Heart left ventricle (tissue), 13 donors: ENCODE measurements around the gene RELCH.

Experiments used
- CTCF ChIP-seq, 12 donors: fragments of 200-600 bp; sonication (generic) in 4 of 12; IDR thresholded peaks; one replicate each; pipeline versions ENCODE4 v1.5.0 to v1.8.0; 2018 to 2022; ENCODE audit warnings: antibody characterized with exemption in 12 of 12, mild to moderate bottlenecking in 5 of 12
- POLR2A ChIP-seq, 2 donors: fragments of 450-650 bp; IDR thresholded peaks; one replicate each; pipeline ENCODE4 v1.6.1; 2017; ENCODE audit warnings: antibody characterized with exemption in 2 of 2, mild to moderate bottlenecking in 2 of 2, moderate library complexity in 2 of 2
- donor health status: ischemic (EF 13 %, LVEDD 7.1; RV severe dilation, severe dysfunction).
- donor health status: DM: no; HTN: yes; CAD: no.
- donor health status: DM: no; HTN: no; CAD: no.
- donor health status: ischemic (EF 25% LVEDD 6.9; RV normal size, moderate dysfunction).
- donor health status: ischemic (EF 25% LVEDD 5.7; RV mildly dilated, moderate dysfunction).
- donor health status: ischemic (EF 35%, LVEDD 5.7; RV mildly dilated, moderate dysfunction).
- donor health status: nonischemic (EF 11% LVEDD 7.7; RV severe dilation, severe dysfunction).
- donor health status: DM: yes; HTN: yes; CAD: no.
- donor health status: PGD.
- donor health status: ischemic (EF 29% LVEDD 5.4; RV normal size, mild dysfunction).
- donor health status: nonischemic (EF 23%, LVEDD 6.1; RV moderate dilation, normal function).

- TF ChIP-seq CTCF (IDR thresholded peaks at IDR 0.05) (no peak), POLR2A (IDR thresholded peaks at IDR 0.05) (no peak)
Measured at GRCh38 chr18:62236252-62236651, 49.2 kb downstream of the RELCH start.
